ENCODE data around the gene SYNDIG1L. TPM values are rescaled to one million over a fixed set of nuclear protein-coding genes. Genes with fewer than 3 reads are reported as not detected.

SYNDIG1L gene
- total RNA-seq, 4 donors from 2014 or later, result 0.28 to 0.56 (median 0.40) TPM

- TF ChIP-seq CTCF (IDR thresholded peaks at IDR 0.05), result no peak
- DNase-seq (ENCODE audit: low spot score) (no peak), ATAC-seq (ENCODE audit: low FRiP score) (no peak)
Measured at GRCh38 chr14:74405663-74406062, 20.3 kb downstream of the SYNDIG1L start.

- no peak for TF ChIP-seq CTCF (IDR thresholded peaks at IDR 0.05)
- ATAC-seq (ENCODE audit: low FRiP score) (no peak), DNase-seq (ENCODE audit: low spot score) (no peak)
Measured at GRCh38 chr14:74404435-74404834, 21.6 kb downstream of the SYNDIG1L start.

- TF ChIP-seq CTCF (IDR thresholded peaks at IDR 0.05), result no peak
- ATAC-seq (ENCODE audit: low FRiP score) (no peak), DNase-seq (ENCODE audit: low spot score) (no peak)
Measured at GRCh38 chr14:74403619-74404417, 22.2 kb downstream of the SYNDIG1L start.

GRCh38 chr14:74402401-74403251 is 23.4 kb downstream of the SYNDIG1L start:
- ATAC-seq (ENCODE audit: low FRiP score) (no peak), DNase-seq (ENCODE audit: low spot score) (no peak)
- TF ChIP-seq CTCF (IDR thresholded peaks at IDR 0.05), result no peak

- TF ChIP-seq CTCF (IDR thresholded peaks at IDR 0.05), result no peak
- DNase-seq (ENCODE audit: low spot score) (no peak), ATAC-seq (ENCODE audit: low FRiP score) (no peak)
Measured at GRCh38 chr14:74401504-74402241, 24.3 kb downstream of the SYNDIG1L start.

- TF ChIP-seq CTCF (IDR thresholded peaks at IDR 0.05), result no peak
- ATAC-seq (ENCODE audit: low FRiP score), result no peak
- no peak for DNase-seq (ENCODE audit: low spot score)
Measured at GRCh38 chr14:74400919-74401503, 25.0 kb downstream of the SYNDIG1L start.

Data from omental fat pad (tissue), 4 donors.